ENCODE results near the gene PEX11A.

DNA sequence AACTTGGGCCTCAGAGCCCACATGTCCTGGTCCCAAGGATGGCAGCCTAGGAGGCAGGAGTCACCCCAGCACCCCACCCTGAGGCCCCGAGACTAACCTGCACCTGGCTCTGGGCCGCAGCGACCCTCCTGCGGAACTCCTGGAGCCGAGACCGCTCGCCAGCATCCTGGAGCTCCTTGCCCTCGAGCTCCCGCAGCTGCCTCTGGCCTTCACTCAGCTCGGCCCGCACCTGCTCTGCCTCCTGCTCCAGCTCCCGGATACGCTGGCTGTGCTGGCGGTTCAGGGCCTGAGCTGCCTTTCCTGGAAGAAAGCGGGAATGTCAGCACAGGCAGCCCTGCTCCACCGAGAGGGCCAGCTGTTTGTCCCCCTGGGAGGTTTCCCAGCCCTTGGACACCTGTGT lies 48.4 kb downstream of the PEX11A start:
- TF ChIP-seq, protein P1, sequence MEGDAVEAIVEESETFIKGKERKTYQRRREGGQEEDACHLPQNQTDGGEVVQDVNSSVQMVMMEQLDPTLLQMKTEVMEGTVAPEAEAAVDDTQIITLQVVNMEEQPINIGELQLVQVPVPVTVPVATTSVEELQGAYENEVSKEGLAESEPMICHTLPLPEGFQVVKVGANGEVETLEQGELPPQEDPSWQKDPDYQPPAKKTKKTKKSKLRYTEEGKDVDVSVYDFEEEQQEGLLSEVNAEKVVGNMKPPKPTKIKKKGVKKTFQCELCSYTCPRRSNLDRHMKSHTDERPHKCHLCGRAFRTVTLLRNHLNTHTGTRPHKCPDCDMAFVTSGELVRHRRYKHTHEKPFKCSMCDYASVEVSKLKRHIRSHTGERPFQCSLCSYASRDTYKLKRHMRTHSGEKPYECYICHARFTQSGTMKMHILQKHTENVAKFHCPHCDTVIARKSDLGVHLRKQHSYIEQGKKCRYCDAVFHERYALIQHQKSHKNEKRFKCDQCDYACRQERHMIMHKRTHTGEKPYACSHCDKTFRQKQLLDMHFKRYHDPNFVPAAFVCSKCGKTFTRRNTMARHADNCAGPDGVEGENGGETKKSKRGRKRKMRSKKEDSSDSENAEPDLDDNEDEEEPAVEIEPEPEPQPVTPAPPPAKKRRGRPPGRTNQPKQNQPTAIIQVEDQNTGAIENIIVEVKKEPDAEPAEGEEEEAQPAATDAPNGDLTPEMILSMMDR (IDR thresholded peaks at IDR 0.05), result no peak
- no peak for TF ChIP-seq POLR2A (IDR thresholded peaks at IDR 0.05)
